A549 (cell line): ENCODE results near the gene ZNF407.

Experiments
- CTCF ChIP-seq: fragments of >200 bp; sonication (Bioruptor Twin); formaldehyde crosslinking; IDR thresholded peaks from 3 replicates; pipeline ENCODE4 v1.5.1; 2016
- EHMT2 ChIP-seq: fragments of 200-600 bp; sonication (generic); IDR thresholded peaks from 2 replicates; pipeline ENCODE4 v1.6.1; 2016; ENCODE audit warnings: antibody characterized with exemption, low read depth, mild to moderate bottlenecking, moderate library complexity
- POLR2A ChIP-seq: IDR thresholded peaks from 2 replicates; pipeline ENCODE4 v1.6.1; 2012; ENCODE audit warnings: mild to moderate bottlenecking, low read length
- REST ChIP-seq: fragments of 200-600 bp; sonication (generic); IDR thresholded peaks from 2 replicates; pipeline ENCODE4 v1.6.1; 2016; ENCODE audit warnings: antibody characterized with exemption, mild to moderate bottlenecking, moderate library complexity

- TF ChIP-seq CTCF = no peak
- TF ChIP-seq EHMT2 = no peak
- no peak for TF ChIP-seq REST
- no peak for TF ChIP-seq POLR2A
Observed at GRCh38 chr18:74795751-74796150, 198.1 kb downstream of the ZNF407 start.
